GOT3 (cell line): Measurements from ENCODE around the gene TPX2.

Experiments
- DNase-seq: peaks from one replicate; lab custom pipeline; 2025; ENCODE audit warnings: mixed read lengths; lab: John Stamatoyannopoulos, UW

The TPX2 gene

DNA sequence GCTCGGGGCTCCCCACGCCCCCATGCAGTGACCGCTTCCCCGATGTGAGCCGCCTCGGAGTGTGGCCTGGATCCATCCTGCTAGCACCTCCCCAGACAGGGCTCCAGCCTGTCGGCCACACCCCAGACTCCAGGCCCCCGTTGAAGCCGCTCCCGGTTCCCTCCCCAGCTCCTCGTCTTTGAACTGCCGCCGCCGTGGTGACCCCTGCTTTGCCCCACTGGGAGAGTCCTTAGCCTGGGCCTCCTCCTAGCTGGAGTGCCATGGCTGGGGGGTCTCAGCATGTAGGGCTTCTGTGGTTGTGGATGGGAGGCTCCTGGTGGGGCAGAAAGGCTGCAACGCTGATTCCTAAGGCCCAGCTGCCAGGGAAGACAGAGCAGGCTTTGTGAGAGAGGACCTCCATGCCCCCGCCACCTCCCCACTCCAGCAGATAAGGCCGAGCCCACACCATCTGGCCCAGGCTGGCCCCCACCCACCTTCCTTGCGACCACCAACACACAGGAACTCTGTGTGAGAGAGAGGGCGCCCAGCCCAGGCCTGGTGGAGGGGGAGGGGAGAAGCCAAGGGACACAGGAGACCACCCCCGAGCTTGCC, 94.9 kb downstream of the TPX2 start:
- no peak for DNase-seq

- no peak for DNase-seq
These were observed 96.5 kb downstream of the TPX2 start for GRCh38 chr20:31835554-31835953.

- peak; percentile 63 for DNase-seq
These were observed 97.1 kb downstream of the TPX2 start for GRCh38 chr20:31835977-31836852.

DNA sequence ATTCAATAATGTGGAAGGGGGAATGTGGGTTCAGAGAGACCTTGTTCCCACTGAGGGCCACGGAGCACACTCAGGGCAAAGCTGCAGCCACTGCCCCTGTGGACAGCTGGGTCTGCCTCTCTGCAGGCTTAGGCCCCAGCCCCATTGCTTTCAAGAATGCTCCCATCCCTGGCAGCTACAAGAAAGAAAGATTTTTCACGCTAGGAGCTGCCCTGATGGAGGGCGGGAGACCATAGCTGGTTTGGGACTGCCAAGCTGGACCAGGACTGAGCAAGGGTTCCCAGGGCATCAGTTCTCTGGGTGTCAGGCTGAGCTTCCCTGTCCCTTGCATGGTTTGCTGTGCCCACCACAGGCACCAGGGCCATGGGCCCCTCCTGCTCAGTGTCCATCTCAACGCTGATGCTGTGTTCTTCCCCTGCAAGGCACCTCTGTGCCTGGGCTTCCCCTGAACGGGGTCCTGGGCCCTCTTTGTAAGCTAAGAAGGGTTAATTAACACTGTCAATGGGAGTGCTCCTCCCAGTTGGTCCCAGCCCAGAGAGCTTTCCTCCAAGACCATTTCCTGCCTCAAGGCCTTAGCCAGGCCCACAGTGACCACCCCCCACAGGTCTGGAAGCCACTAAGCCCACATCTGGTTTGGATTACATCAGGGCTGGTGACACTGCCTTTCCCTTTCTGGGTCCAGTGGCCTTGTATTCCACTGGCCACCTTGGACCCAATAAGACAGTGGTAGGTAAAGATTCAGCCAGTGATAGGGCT, 97.9 kb downstream of the TPX2 start:
- no peak for DNase-seq

GRCh38 chr20:31837896-31838397, 98.9 kb downstream of the TPX2 start:
- no peak for DNase-seq

DNA sequence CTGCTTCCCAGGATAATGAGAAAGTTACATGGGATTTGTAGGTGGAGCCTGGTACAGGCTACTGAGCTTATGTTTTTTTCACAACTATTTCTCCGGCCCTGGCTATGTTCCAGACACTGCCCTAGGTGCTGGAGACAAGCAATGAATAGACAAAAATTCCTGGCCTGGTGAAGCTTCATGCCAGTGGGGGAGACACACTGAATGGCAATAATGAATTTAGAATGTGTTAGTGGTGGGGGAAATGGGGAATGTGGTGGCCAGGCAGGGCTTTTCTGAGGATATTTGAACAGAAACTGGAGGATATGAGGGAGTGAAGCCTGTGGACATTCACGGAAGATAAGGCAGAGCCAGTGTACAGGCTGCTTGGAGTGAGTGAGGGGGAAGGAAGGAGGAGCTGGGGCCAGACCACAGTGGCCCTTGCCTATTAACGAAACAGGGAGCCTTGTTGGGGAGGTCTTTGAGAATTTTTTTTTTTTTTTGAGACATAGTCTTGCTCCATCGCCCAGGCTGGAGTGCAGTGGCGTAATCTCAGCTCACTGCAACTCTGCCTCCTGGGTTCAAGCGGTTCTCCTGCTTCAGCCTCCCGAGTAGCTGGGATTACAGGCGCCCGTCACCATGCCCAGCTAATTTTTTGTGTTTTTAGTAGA, 99.7 kb downstream of the TPX2 start:
- no peak for DNase-seq

GRCh38 chr20:31839782-31840487, 100.8 kb downstream of the TPX2 start:
- DNase-seq, result no peak

DNA sequence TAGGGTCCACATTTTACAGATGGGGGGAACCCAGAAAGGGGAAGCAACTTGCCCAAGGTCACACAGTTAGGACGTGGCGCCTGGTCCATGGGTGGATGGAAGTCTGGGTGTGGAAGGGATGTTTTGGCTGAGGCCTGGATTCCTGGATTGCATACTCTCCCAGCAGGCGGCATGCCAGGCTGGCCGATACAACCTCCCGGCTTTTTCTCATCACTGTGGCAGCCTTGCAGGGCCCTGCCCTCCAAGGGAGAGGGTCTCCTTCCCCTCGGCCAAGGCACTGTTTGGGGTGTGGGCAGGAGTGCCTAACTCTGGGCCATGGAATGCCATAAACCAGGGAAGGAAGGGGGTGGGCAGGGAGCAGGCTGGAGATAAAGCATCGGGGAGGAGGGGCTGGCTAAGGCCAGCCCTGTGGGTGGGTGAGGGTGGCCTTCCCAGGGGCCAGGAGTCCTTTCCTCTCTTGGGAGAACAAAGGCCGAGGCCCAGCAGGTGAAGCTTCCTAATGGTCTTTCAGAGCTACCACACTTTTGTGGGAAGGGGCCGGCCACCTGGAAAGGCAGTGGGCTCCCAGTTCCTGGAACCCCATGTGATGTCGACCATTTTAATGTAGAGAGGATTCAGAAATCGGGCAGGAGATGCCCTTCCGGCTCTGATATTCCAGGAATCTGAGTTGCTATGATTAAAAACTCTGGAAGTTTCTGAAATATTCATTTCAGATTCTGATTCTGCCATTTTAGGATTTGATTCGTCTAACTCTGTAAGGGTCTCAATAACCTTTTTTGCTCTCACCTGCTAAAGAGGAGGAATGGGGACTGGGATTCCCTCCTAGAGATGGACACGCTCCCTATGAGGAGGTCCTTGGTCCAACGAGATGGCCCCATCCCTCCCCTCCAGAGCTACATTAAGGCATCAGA, 102.1 kb downstream of the TPX2 start:
- no peak for DNase-seq

DNA sequence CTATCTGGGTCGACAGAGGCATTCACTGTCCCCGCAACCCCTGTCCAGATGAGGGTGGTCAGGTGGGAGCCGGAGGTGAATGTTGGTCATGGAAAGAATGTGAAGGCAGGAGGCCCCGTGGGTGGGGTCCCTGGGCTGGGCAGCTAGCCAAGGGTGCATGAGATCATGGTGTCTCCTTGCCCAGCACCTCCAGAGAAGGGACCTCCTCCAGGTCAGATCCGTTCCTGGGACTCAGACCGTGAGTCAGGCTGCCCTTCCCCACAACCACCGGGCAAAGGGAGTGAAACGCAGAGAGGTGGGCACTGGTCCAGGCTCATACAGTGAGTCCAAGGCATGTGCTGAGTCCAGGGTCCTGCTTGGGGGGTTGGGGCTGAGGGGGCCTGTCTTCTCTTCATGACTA, 102.8 kb downstream of the TPX2 start:
- DNase-seq, result no peak

GRCh38 chr20:31842471-31843157, 103.5 kb downstream of the TPX2 start:
- no peak for DNase-seq

GRCh38 chr20:31843288-31843687, 104.2 kb downstream of the TPX2 start:
- DNase-seq, result no peak

- DNase-seq, result no peak
These were observed 104.8 kb downstream of the TPX2 start for GRCh38 chr20:31843881-31844280.

GRCh38 chr20:31844737-31845299, 105.7 kb downstream of the TPX2 start:
- no peak for DNase-seq

DNA sequence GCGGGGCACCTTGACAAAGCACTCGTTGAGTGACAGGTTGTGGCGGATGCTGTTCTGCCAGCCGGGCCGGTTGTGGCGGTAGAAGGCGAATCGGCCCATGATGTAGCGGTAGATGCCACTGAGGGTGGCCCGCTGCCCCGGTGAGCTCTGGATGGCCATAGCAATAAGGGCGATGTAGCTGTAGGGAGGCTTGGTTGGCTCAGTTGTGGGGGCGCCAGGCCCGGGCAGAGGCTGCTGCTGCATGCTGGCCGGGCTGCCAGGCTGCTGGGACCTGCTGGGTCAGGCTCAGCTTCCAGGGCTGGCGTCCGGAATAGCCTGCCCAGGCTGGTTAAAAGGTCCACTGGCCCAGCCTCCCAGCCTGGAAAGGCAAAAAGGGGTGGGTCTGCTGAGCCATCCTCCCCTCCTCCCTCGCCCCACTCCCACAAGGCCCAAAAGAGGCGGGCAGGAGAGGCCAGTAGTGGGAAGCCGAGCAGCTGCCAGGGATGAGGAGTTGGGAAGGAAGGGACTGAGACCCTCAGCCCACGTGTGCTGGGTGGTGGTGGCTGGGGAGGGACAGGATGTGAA, 106.3 kb downstream of the TPX2 start, which contains the start of gene FOXS1:
Gene FOXS1, minus strand, starts transcription at position 305 of the 564 bp plus-strand sequence. Its CDS starts 62 bp downstream, at position 243.
- no peak for DNase-seq

- DNase-seq, result no peak
These were observed 107.7 kb downstream of the TPX2 start for GRCh38 chr20:31846793-31847138.

GRCh38 chr20:31848088-31848999, 109.3 kb downstream of the TPX2 start:
- no peak for DNase-seq

- DNase-seq, result no peak
These were observed 110.3 kb downstream of the TPX2 start for GRCh38 chr20:31849306-31849930.
